Suprapubic skin (tissue), 3 donors: ENCODE data around the gene EPHA2.

Experiments used
- EP300 ChIP-seq: sonication (generic); formaldehyde crosslinking; IDR thresholded peaks from one replicate; pipeline ENCODE4 v1.6.1; 2017; ENCODE audit warnings: antibody characterized with exemption
- POLR2A ChIP-seq, 2 donors: fragments of 450-650 bp; IDR thresholded peaks; one replicate each; pipeline ENCODE4 v1.6.1; 2017; ENCODE audit warnings: antibody characterized with exemption in 2 of 2, mild to moderate bottlenecking in 2 of 2, moderate library complexity in 2 of 2
- TF ChIP-seq, protein P1 (sequence below), 2 donors: fragments of 200-600 bp in 1 of 2; fragments of 450-650 bp in 1 of 2; sonication (generic) in 1 of 2; IDR thresholded peaks; one replicate each; pipeline ENCODE4 v1.5.1; 2016 to 2019; ENCODE audit warnings: antibody characterized with exemption in 2 of 2, mild to moderate bottlenecking in 1 of 2, moderate library complexity in 1 of 2

DNA sequence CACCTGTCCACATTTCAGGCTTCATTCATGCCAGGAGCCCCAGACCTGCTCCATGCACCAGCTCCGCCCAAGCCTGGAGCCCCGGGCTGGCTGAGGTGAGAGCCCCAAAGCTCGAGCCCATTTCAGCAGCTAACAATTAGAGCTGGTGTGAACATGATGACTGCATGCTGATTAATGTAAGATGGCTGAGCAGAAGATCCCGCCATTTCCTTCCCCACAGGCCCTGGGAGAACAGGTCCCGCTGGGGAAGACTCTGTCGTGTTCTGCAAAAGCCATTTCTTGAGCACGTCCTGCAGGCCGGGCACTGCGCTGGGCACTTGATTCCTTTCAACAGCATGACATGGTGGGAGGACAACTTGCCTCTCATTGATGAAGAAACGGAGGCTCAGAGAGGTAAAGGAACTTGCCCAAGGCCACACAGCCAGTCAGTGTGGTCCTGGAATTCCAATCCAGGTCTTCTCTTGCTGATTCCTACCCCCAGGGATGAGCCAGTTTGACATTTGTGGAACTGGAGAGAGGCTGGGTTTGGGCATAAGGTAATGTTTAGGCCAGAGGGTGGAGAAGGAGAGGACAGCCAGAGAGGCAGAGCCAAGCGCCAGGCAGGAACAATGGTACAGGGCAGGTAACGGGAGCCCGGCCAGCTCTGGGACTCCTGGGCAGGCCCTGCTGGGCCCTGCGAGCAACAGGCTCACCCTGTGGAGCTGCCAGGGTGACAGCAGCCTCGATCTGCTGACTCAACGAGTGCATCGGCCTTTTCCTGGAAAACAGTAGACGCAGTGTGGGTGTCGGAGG, 28.1 kb upstream of the EPHA2 start:
- TF ChIP-seq, protein P1, sequence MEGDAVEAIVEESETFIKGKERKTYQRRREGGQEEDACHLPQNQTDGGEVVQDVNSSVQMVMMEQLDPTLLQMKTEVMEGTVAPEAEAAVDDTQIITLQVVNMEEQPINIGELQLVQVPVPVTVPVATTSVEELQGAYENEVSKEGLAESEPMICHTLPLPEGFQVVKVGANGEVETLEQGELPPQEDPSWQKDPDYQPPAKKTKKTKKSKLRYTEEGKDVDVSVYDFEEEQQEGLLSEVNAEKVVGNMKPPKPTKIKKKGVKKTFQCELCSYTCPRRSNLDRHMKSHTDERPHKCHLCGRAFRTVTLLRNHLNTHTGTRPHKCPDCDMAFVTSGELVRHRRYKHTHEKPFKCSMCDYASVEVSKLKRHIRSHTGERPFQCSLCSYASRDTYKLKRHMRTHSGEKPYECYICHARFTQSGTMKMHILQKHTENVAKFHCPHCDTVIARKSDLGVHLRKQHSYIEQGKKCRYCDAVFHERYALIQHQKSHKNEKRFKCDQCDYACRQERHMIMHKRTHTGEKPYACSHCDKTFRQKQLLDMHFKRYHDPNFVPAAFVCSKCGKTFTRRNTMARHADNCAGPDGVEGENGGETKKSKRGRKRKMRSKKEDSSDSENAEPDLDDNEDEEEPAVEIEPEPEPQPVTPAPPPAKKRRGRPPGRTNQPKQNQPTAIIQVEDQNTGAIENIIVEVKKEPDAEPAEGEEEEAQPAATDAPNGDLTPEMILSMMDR (IDR thresholded peaks at IDR 0.05): no peak
- no peak for TF ChIP-seq EP300
- TF ChIP-seq POLR2A (IDR thresholded peaks at IDR 0.05): no peak
